SKM-1 (cell line): ENCODE data around the gene SLC19A1.

Experiments
- DNase-seq: peaks from one replicate; lab custom pipeline; 2025; ENCODE audit not compliant: unreplicated experiment; lab: John Stamatoyannopoulos, UW

SLC19A1 gene

GRCh38 chr21:45494135-45494850 lies 47.9 kb downstream of the SLC19A1 start:
- DNase-seq, result no peak

GRCh38 chr21:45493401-45494001 lies 48.7 kb downstream of the SLC19A1 start:
- no peak for DNase-seq

- no peak for DNase-seq
These were observed 49.5 kb downstream of the SLC19A1 start for GRCh38 chr21:45492765-45493164.

GRCh38 chr21:45491623-45492022 lies 50.6 kb downstream of the SLC19A1 start:
- no peak for DNase-seq

GRCh38 chr21:45491056-45491455 lies 51.2 kb downstream of the SLC19A1 start:
- DNase-seq, result no peak

- no peak for DNase-seq
These were observed 52.0 kb downstream of the SLC19A1 start for GRCh38 chr21:45490049-45490731.

GRCh38 chr21:45489722-45489982 lies 52.6 kb downstream of the SLC19A1 start:
- no peak for DNase-seq

GRCh38 chr21:45488931-45489721 lies 53.1 kb downstream of the SLC19A1 start:
- no peak for DNase-seq

- no peak for DNase-seq
These were observed 54.2 kb downstream of the SLC19A1 start for GRCh38 chr21:45487891-45488600.

- DNase-seq, result no peak
These were observed 55.0 kb downstream of the SLC19A1 start for GRCh38 chr21:45487161-45487806.

GRCh38 chr21:45486443-45487160 lies 55.6 kb downstream of the SLC19A1 start:
- DNase-seq, result no peak

GRCh38 chr21:45485686-45486442 lies 56.4 kb downstream of the SLC19A1 start:
- DNase-seq, result no peak

GRCh38 chr21:45484318-45484717 lies 57.9 kb downstream of the SLC19A1 start:
- no peak for DNase-seq

GRCh38 chr21:45482899-45483821 lies 59.1 kb downstream of the SLC19A1 start:
- DNase-seq, result no peak

GRCh38 chr21:45481977-45482898 lies 60.0 kb downstream of the SLC19A1 start:
- DNase-seq, result no peak

GRCh38 chr21:45481566-45481965 lies 60.7 kb downstream of the SLC19A1 start:
- DNase-seq, result no peak
